ENCODE measurements around the gene PRMT3.
"Not testable (repeated sequence)": the region's sequence is repeated elsewhere in the genome, so short reads cannot be mapped to it uniquely, and the experiment has no call there.

PRMT3 gene

GRCh38 chr11:20541503-20541902, 154.0 kb downstream of the PRMT3 start:
- H3K4me1 ChIP-seq (ENCODE audit: control insufficient read depth, insufficient read depth, low read length), result no peaks in the 10 kb centered on the region

GRCh38 chr11:20544603-20545237, 157.2 kb downstream of the PRMT3 start:
- H3K9ac ChIP-seq (ENCODE audit: low read length), result no peak overlapping the region
- H3K36me3 ChIP-seq (ENCODE audit: control insufficient read depth, insufficient read depth, low read length), result no peaks in the 10 kb centered on the region
- H3K4me3 ChIP-seq (ENCODE audit: low read length), result no peak overlapping the region

More at GRCh38 chr11:20541503-20541902, 154.0 kb downstream of the PRMT3 start:
- Histone ChIP-seq H3K9ac (ENCODE audit: low read length) (no peak overlapping the region), H3K4me3 (ENCODE audit: low read length) (no peak overlapping the region), H3K9me3 (ENCODE audit: control insufficient read depth, low read length) (no peaks in the 10 kb centered on the region), H3K27me3 (ENCODE audit: control insufficient read depth, insufficient read depth, low read length) (no peaks in the 10 kb centered on the region), H3K36me3 (ENCODE audit: control insufficient read depth, insufficient read depth, low read length) (no peaks in the 10 kb centered on the region)

GRCh38 chr11:20547411-20547810, 159.9 kb downstream of the PRMT3 start:
- Histone ChIP-seq H3K9me3 (ENCODE audit: control insufficient read depth, low read length) (no peaks in the 10 kb centered on the region), H3K36me3 (ENCODE audit: control insufficient read depth, insufficient read depth, low read length) (no peaks in the 10 kb centered on the region), H3K4me1 (ENCODE audit: control insufficient read depth, insufficient read depth, low read length) (no peaks in the 10 kb centered on the region), H3K27me3 (ENCODE audit: control insufficient read depth, insufficient read depth, low read length) (no peaks in the 10 kb centered on the region), H3K4me3 (ENCODE audit: low read length) (no peak overlapping the region), H3K9ac (ENCODE audit: low read length) (no peak overlapping the region)

More at GRCh38 chr11:20544603-20545237, 157.2 kb downstream of the PRMT3 start:
- no peaks in the 10 kb centered on the region for H3K4me1 ChIP-seq (ENCODE audit: control insufficient read depth, insufficient read depth, low read length)
- no peaks in the 10 kb centered on the region for H3K9me3 ChIP-seq (ENCODE audit: control insufficient read depth, low read length)
- no peaks in the 10 kb centered on the region for H3K27me3 ChIP-seq (ENCODE audit: control insufficient read depth, insufficient read depth, low read length)

- Histone ChIP-seq H3K36me3 (ENCODE audit: control insufficient read depth, insufficient read depth, low read length) (no peaks in the 10 kb centered on the region), H3K9ac (ENCODE audit: low read length) (no peak overlapping the region), H3K4me3 (ENCODE audit: low read length) (no peak overlapping the region), H3K27me3 (ENCODE audit: control insufficient read depth, insufficient read depth, low read length) (no peaks in the 10 kb centered on the region), H3K9me3 (ENCODE audit: control insufficient read depth, low read length) (no peaks in the 10 kb centered on the region), H3K4me1 (ENCODE audit: control insufficient read depth, insufficient read depth, low read length) (no peaks in the 10 kb centered on the region)
Observed at GRCh38 chr11:20551096-20551495, 163.6 kb downstream of the PRMT3 start.

GRCh38 chr11:20555783-20556182, 168.3 kb downstream of the PRMT3 start:
- Histone ChIP-seq H3K4me3 (ENCODE audit: low read length) (no peak overlapping the region), H3K9ac (ENCODE audit: low read length) (no peak overlapping the region), H3K4me1 (ENCODE audit: control insufficient read depth, insufficient read depth, low read length) (peaks cover 15% of the 10 kb centered on the region), H3K27me3 (ENCODE audit: control insufficient read depth, insufficient read depth, low read length) (no peaks in the 10 kb centered on the region), H3K36me3 (ENCODE audit: control insufficient read depth, insufficient read depth, low read length) (no peaks in the 10 kb centered on the region), H3K9me3 (ENCODE audit: control insufficient read depth, low read length) (no peaks in the 10 kb centered on the region)

- H3K9ac ChIP-seq (ENCODE audit: low read length); H3K27me3 ChIP-seq (ENCODE audit: control insufficient read depth, insufficient read depth, low read length); H3K36me3 ChIP-seq (ENCODE audit: control insufficient read depth, insufficient read depth, low read length); H3K9me3 ChIP-seq (ENCODE audit: control insufficient read depth, low read length); H3K4me3 ChIP-seq (ENCODE audit: low read length): not testable (repeated sequence)
- H3K4me1 ChIP-seq (ENCODE audit: control insufficient read depth, insufficient read depth, low read length), result peaks cover 15% of the 10 kb centered on the region
Observed at GRCh38 chr11:20556396-20556795, 168.9 kb downstream of the PRMT3 start.

GRCh38 chr11:20558741-20559140, 171.2 kb downstream of the PRMT3 start:
- Histone ChIP-seq H3K9ac (ENCODE audit: low read length) (no peak overlapping the region), H3K9me3 (ENCODE audit: control insufficient read depth, low read length) (no peaks in the 10 kb centered on the region), H3K36me3 (ENCODE audit: control insufficient read depth, insufficient read depth, low read length) (no peaks in the 10 kb centered on the region), H3K4me3 (ENCODE audit: low read length) (no peak overlapping the region), H3K4me1 (ENCODE audit: control insufficient read depth, insufficient read depth, low read length) (peaks cover 25% of the 10 kb centered on the region), H3K27me3 (ENCODE audit: control insufficient read depth, insufficient read depth, low read length) (no peaks in the 10 kb centered on the region)
